NCI-H2171 (cell line): ENCODE results near the gene ENPEP.
"Not testable (repeated sequence)": the region's sequence is repeated elsewhere in the genome, so short reads cannot be mapped to it uniquely, and the experiment has no call there.

Experiments
- DNase-seq: peaks from one replicate; lab custom pipeline; 2025; lab: John Stamatoyannopoulos, UW

ENPEP gene

DNA sequence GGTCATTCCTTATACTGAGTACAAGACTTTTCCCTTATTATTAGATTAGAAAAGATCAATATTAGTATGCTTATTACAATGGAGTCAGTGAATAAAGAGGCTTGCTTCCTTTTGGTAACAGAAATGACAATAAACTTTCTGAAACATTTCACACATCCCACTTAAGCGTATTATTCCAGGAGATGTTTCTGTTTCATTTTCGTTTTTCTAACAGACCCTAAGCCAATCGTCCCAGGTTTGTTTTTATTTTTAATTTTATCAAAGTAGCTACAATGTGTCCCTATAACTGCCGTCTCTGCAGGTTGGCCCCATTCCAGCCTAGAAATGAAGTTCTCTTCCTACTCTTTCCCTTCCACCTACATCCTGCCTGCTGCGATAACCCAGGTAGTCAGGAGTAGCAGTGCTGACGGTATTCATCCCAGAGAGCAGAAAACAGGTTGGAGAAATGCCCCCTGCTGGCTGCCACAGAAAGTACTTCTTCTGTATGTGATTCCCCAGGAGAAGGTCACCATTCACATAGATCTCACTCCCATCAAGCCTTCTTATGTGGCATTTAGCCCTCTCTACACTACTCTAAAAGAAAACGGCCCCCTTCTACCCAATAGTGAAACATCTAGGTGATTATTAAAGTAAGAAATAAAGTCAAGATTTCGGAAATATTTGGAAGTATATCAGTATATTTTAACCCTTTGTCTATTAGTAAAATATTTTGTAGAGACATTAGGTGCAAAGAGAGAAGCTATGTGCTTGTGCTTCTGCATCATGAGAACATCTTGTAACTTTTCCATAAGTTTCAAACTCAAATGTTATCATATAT is 40.4 kb downstream of the ENPEP start:
- no peak for DNase-seq

DNA sequence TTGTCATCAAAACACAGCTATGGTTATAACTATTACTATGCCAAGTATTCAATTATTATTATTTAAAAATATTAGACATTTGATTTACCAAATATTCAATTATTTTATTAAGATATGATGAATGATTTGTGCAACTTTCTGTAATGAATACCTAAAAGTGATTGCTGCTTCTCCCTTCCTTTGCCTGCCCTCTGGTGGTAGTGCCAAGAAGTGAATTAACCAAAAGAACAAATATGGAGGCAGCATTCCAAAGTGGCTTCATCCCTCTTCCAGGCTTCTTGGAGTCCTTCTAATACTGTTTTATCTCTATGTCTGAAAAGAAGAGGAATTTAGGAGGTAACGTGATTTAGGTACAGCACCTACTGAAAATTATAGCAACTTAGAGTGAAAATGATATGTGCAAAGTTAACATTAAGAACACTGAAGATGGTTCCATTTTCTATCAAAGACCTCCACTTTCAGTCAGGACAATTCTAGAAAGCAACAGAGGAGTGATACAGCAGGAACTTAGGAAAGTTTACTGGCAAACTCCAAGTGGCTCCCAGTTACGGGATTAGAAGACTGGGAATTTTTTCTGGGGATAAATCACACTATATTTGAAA is 43.0 kb downstream of the ENPEP start:
- DNase-seq: peak; percentile 1

DNA sequence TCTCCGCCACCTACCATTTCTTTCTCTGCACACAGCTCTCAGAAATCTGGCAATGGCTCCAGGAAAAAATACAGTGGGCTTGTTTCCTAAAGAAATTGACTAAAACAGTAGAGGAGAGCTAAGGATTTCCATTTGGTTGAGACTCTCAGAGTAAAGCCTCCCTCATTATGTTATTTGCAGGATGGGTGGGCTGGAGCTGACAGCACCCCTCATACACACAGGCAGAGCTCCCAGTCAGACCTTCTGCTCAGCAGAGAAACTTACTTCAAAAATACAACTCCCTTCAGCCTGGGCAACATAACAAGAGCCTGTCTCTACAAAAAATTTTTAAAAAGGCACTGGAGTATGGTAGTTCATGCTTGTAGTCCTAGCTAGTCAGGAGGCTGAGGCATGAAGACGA is 44.9 kb downstream of the ENPEP start:
- no peak for DNase-seq

DNA sequence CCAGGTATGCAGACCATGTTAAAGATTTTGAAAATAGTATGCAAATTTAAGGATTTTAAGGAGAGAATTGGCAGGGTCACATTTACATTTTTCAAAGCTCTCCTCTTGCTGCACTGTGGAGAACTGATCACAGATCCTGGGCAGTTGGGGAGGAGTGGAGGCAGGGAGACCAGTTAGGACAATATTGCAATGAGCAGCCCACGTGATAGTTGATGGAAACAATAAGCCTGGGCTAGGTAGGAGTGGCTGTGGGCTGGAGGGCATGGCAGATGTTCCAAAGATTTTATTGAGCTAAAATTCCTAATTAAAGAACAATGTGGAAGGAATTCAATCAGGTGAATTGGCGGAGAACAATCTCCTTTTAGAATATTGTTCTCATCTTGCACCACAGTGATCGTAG is 50.6 kb downstream of the ENPEP start:
- no peak for DNase-seq

DNA sequence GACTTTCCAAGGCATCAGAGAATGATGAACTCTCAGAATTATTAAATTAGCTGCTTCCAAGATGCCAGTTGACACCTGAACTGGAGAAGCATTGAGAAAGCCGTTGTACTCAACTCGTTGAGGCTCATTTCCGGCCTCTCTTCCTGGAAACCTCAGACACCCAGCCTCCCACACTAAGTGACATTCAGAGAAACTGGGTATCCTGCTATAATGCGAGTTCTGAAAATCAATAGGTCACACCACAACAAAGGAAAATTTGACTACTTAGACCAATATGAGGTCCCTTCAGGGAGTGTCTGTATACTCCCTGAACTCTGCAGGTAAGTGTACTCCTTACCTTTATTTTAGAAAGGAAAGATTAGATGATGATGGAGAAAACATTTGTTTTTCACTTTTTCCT is 51.2 kb downstream of the ENPEP start:
- no peak for DNase-seq

DNA sequence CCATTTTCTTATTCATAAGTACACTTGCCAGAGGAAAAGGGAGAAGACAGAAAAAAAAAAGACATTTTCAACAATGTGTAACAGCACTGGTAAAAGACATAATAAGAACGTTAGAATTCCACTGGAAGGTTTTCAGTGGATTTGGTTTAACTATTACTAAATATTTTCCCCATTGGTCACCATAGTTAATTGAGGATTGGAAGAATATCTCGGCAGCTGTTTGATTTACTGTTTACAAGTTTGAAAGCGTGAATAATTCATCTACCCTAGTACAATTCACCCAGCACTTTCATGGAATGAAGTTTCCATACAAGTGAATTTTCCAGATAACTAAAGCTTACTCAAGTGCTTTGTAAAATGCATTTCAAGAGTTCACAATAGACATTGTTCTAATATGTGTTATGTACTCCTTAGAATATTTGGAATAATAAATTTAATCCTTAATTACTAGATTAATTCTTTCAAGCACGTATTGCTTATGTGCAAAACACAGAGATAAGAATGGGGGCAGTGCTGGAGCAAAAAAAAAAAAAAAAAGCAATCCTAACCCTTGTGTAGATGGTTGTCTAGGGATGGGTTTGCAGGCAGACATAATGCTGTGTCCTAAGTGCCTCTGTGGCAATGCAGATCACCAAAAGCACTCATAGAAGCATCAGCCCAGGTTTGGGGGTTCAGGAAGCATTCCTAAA is 57.1 kb downstream of the ENPEP start:
- no peak for DNase-seq

DNA sequence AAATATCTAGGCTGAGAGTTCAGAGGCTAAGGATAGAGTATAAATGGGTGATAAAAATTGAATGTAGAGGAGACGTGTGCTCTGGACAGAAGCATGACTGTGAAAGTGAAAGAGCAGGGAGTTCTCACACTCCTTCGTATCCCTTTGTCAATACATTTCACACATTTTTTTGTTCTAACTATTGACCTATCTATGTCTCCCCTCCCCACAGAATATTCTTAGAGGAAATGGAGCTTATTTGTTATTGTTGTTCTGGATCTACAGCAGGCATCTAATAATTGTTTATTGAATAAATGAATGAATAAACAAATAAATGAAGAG is 57.6 kb downstream of the ENPEP start:
- no peak for DNase-seq

DNA sequence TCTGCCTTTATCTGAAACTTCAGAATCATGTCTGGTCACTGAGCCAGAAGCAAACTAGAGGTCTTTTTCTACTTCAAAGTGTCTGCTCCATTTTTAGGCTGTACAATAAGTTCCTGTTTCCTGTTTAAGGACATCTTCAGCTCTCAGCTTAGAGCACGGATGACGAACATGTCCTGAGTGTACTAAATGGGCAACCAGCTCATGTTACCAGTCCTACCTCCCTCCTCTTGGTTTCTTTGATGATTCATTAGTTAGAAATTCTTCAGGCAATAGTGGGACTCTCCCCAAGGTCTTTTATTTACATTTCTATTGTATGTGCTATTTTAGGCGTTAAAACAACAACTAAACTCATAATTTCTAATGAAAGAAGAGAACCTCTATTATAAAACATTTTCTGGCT is 58.0 kb downstream of the ENPEP start:
- no peak for DNase-seq

DNA sequence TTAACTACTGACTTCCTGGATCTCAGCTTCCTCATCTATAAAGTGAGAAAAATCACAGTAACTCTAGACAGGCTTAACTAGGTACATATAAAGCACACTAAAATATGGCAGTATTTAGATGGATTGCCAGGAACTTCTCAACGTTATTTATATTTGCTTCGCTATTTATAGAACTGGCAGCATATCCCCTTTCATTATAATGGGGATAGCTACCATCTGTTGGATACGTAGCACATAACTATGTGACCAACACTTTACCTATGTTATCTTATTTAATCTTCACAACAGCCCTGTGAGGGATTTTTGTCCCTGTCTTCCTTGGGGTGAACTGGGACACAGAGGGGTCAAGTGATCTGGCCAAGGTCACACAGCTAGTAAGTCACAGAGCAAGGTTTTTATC is 64.6 kb downstream of the ENPEP start:
- DNase-seq: no peak

DNA sequence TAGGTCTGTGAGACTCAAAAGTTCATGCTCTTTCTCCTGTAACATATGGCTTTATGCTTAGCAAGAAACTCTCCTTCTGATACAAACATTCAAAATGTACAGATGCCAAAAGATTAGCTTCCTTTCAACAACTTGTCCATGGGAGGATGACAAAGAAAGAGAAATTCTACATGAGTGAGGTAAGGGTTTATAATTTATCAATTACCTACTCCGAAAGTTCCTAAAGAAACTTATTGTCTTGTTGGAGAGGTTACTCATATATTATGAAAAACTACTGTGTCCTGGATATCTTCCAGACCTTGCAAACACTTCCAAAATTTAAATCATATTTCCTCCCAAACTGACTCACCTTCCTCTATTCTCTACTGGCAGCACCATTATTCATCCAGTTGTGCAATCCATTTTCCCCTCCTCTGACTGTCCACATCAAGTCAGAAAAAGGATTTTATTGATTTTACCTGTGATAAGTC is 65.1 kb downstream of the ENPEP start:
- DNase-seq: no peak

DNA sequence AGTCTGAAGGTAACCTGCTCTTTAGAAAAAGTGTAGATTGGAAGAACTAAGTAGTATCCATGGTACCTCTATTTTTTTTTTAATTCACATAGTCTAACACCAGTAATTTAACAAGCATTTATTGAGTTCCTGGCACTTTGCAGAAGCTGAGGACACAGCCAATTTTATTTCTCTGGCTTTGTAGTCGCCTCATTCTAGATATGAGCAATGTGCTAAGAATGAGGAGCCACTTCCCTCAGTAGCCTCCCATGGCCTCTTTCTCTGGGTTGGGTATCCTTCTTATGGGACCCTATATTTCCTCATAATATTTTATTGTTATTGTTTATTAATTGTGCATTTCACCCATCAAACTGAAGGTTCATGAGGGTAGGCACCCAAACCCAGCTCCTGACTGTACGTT is 67.6 kb downstream of the ENPEP start:
- DNase-seq: no peak

DNA sequence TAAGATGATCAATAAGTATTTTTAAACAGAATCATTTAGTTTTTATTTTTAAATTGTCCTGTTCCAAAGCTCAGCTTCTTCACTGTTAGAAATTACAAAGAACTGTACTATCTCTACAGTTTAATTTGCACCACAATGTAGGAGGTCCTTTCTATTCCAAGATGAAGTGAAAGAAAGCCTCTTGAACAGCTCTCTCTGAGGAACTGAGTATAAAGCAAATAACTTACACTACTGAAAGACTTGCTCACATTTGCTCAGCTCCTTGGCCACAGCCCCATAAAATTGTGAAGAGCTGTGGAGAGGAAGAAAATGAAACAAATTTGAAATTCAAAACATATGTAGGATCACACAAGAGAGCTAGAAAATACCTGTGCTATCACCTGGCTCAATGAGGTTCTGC is 68.6 kb downstream of the ENPEP start:
- DNase-seq: no peak

DNA sequence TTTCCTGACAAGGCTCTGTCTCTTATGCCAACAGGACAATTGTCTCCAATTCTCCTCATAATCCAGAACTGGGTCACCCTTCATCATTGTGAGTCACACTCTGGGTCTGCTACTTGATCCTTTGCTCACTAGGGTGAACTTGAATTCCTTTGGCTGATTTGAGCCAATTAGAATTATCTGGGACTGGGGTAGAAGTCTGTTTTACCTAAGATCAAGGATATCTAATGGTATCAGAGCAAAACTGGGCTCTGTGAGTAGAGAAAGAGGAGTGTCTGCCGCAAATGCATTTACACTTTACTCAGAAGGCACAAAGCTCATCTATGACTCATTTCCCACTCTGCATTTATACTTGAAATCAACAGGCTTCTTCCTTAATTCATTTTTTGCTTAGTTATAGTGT is 74.3 kb downstream of the ENPEP start:
- DNase-seq: no peak

DNA sequence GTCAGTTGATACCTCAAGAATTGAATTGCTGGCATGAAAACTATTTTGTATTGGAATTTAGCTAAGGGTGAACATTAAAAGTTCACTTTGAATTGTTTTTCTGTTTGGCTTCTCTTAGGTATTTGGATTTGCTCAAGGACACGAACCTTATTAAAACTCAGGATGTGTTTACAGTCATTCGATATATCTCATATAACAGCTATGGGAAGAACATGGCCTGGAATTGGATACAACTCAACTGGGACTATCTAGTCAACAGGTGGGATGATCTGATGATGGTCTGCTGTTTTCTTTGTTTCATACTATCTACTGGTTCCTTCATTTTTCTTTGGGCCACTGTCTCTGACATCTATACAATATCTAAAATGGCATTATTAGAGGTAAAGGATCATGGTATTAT is 77.2 kb downstream of the ENPEP start:
- DNase-seq: no peak

DNA sequence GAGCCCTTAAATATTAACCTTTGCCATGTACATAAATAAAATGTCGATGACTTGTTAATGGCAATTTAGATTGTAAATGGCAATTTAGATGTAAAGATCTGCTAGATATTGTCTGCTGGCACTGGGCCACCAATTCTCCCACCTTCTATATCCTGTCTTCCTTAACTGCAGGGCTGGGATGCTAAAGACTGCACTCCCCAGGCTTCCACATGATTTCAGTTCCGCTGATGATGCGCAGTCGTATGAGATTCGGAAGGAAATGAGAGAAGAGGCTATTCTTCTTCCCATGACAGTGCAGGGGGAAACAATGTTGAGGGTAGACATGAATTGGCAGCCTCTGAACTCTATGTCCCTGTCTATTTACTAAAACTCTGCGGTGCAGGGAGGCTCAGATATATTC is 91.3 kb downstream of the ENPEP start:
- DNase-seq: no peak

DNA sequence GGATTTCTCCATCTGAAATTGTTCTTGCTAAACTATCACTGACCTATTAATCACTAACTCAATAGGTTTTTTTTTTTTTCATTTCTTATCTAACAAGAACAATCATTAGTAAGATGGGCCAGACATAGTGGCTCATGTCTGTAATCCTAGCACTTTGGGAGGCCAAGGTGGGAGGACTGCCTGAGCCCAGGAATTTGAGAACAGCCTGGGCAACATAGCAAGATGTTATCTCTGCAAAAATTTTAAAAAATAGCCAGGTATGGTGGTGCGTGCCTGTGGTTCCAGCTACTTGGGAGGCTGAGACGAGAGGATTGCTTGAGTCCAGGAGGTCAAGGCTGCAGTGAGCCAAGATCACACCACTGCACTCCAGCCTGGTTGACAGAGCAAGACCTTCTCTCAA is 100.7 kb downstream of the ENPEP start:
- DNase-seq: not testable (repeated sequence)

DNA sequence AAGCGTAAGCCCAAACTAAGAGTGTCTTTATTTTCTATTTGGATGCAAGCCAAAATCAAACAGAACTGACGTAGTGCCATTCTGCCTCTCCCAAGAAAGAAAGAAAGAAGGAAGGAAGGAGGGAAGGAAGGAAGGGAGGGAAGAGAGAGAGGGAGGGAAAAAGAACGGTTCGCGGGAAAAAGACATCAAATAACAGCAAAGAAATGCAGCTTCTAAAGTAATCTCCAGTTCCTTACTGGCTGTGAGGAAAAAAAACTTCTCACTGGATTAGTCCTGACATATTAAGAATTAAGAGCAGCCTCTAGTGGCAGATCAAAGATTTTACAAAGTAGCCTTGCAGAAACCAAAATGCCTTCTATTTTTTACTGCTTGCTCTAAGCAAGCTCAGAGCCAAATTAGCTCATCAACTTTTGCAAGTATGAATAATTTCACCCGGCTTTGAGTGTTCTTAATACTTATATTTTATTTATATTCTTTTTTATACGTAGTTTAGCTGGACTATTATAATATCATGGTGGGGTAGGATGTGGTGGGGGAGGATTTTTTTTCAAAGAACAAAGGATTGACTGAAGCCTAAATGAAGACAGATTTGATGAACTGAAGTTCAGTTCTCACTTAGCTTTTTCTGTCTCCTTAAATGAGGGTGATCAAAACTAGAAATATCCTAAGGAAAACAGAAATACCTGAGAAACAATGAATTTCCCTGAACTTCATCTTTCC is 110.3 kb downstream of the ENPEP start:
- no peak for DNase-seq

DNA sequence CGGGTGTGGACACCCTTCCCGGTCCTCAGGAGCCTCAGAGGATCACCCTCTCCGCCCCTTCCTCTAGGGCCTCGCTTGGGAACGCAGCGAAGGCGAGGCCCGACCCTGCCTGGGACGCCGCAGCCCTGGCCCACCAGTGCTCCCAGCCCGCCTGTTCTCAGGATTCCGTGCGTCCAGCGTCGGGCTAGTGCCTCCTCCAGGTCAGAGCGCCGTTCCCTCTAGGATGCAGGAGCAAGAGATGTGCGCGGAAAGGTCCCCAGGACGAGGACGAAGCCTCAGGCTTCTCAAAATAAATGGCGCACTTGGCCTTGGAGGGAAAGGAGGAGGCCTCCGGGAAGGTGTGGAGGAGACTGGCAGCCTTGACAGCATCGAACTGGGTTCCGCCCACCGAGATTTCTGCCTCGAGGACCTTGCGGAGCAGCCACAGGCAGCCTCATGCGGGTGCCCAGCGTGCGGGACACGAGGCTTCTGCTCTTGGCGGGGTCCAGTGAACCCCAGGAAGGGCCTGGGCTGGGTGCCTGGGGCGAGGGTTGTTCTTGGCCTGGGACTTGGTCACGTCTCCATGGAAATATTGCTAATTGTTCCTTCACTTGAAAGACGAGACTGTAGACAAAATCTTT is 111.8 kb downstream of the ENPEP start:
- DNase-seq: no peak

DNA sequence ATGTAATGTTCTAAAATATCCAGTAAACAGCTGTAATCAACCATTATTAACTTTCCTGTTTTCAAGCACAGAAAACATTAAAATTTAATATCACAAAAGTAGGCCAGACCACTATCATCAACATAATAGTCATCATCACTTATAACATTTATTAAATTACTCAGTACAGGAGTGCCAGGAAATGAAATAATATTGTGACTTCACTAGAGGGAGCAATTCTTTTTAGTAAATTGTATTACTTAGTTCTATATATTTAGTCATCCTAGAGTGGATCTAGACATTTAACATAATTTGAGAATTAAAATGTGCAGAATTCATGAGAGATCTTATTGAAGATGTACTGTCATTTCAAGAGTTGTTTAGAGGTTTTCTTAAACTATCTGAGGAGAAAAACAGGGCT is 113.3 kb downstream of the ENPEP start:
- no peak for DNase-seq

DNA sequence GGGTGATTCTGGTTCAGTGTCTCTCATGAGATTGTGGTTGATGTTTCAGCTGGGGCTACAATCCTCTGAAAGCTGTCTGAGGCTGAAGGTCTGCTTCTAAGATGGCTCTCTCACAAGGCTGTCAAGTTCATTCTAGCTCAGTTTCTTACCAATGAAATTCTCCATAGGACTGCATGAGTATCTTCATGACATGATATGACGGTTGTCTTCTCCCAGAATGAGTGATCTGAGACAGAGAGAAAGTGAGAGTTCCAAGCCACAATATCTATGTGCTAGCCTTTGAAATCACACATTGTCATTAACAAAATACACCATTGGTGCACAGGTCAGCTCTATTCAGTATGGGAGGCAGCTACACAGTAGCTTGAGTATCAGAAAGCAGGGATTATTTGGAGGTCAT is 119.6 kb downstream of the ENPEP start:
- no peak for DNase-seq

DNA sequence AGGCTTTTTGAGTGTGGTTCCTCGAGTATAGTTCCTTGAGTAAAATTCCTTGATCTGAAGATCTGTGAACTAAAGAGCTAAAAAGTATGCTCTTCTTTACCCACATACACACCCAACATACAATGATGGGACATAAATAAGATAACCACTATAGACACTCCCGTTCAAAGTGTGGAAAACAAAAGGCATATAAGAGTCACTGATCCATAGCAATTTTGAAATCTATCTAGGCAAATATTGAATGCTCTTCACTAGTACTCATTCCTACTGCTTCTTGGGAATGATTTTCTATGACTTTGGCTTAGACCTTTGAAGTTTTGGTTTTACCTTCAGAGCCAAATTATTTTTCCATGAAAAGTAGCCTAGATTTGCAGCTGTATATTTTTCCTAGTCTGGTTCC is 120.5 kb downstream of the ENPEP start:
- DNase-seq: no peak

DNA sequence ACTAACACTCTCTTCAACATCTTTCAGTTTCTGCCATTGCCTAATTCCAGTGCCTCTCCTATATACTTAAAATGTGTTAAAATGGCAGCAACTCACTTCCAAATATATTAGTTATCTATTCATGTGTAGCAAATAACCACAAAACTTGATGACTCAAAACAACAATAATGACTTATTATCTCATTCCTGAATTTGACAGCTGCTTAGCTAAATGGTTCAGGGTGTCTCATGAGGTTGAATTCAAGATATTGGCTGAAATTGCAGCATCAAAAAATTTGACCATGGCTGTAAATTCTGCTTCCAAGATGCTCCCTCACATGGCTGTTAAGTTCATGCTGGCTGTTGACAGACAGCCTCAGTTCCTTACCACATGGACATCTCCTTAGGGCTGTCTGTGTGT is 121.6 kb downstream of the ENPEP start:
- DNase-seq: no peak
